NCI-H69 (cell line): ENCODE results near the gene PDAP1.
"Not testable (repeated sequence)": the region's sequence is repeated elsewhere in the genome, so short reads cannot be mapped to it uniquely, and the experiment has no call there.

Experiments
- DNase-seq: peaks from one replicate; lab custom pipeline; 2025; lab: John Stamatoyannopoulos, UW

Gene PDAP1

GRCh38 chr7:99395616-99396327 lies 12.6 kb downstream of the PDAP1 start:
- DNase-seq: no peak

GRCh38 chr7:99394188-99394502 lies 14.3 kb downstream of the PDAP1 start:
- DNase-seq: no peak

- peak; percentile 85 for DNase-seq
Measured at GRCh38 chr7:99393355-99394187, 14.8 kb downstream of the PDAP1 start.

GRCh38 chr7:99392659-99393354 lies 15.6 kb downstream of the PDAP1 start:
- peak; percentile 94 for DNase-seq

- DNase-seq: peak; percentile 50
Measured at GRCh38 chr7:99392046-99392445, 16.4 kb downstream of the PDAP1 start.

GRCh38 chr7:99390941-99391602 lies 17.3 kb downstream of the PDAP1 start:
- peak; percentile 20 for DNase-seq

- DNase-seq: no peak
Measured at GRCh38 chr7:99389772-99390171, 18.6 kb downstream of the PDAP1 start.

- DNase-seq: no peak
Measured at GRCh38 chr7:99387912-99388311, 20.5 kb downstream of the PDAP1 start.

GRCh38 chr7:99387239-99387635 lies 21.2 kb downstream of the PDAP1 start:
- not testable (repeated sequence) for DNase-seq

- DNase-seq: peak; percentile 48
Measured at GRCh38 chr7:99386584-99387238, 21.7 kb downstream of the PDAP1 start.

GRCh38 chr7:99385564-99385963 lies 22.8 kb downstream of the PDAP1 start:
- no peak for DNase-seq

GRCh38 chr7:99384523-99384922 lies 23.9 kb downstream of the PDAP1 start:
- DNase-seq: no peak

- no peak for DNase-seq
Measured at GRCh38 chr7:99383791-99384370, 24.5 kb downstream of the PDAP1 start.

GRCh38 chr7:99383203-99383602 lies 25.2 kb downstream of the PDAP1 start:
- DNase-seq: no peak

- DNase-seq: no peak
Measured at GRCh38 chr7:99381664-99382075, 26.7 kb downstream of the PDAP1 start.

GRCh38 chr7:99380823-99381663 lies 27.4 kb downstream of the PDAP1 start:
- DNase-seq: no peak

- DNase-seq: no peak
Measured at GRCh38 chr7:99380032-99380822, 28.2 kb downstream of the PDAP1 start.

- not testable (repeated sequence) for DNase-seq
Measured at GRCh38 chr7:99379693-99380031, 28.7 kb downstream of the PDAP1 start.

- no peak for DNase-seq
Measured at GRCh38 chr7:99379043-99379577, 29.3 kb downstream of the PDAP1 start.
